GM10847 (cell line): ENCODE data around the gene TACR3.

ENCODE experiments used
- POLR2A ChIP-seq: IDR thresholded peaks from 2 replicates; pipeline ENCODE4 v1.6.1; 2011; ENCODE audit not compliant: insufficient read length; ENCODE audit errors: extremely low read depth

TACR3 gene

DNA sequence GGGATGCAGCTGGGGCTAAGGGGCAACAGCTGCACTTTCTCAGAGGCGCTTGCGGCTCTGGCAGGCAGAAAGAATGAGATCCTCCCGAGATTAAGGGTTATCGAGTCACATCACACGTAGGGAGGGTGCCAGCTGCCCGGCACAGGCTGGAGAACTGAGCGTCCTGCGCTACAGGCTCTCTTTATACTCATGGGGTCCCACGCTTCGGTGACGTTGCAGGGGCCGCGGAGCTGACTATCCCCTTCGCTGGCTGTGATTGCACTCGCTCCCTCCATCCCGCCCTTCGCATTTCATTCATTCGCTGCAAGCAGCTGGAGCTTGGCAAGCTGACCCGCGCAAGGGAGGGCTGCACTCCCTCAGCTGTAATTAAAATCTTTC, at the start of gene TACR3:
Gene TACR3 (minus strand): TSS at position 156 of the 378 bp plus-strand sequence. CDS start 310 bp downstream, outside the sequence.
- no peak for TF ChIP-seq POLR2A

GRCh38 chr4:103757631-103758030, 37.8 kb upstream of the TACR3 start:
- TF ChIP-seq POLR2A = no peak

- no peak for TF ChIP-seq POLR2A
Measured at GRCh38 chr4:103756741-103757140, 37.0 kb upstream of the TACR3 start.

DNA sequence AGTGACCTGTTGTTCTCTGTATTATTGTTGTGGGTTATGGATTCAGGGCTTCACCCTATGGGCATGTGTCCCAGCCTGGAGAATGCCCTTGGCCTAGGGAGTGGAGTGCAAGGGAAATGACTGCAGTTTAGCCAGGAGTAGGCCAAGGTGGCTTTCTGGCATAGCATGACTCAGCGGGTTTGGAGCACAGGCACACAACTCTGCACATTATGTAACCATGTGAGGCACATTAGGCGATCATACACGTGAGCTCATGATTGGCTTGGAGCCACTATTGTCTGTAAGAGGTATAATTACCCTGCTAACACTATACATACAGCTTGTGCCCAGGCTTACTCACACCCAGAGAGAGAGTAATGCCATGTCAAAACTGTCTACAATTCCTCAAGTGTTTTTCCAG, 35.1 kb upstream of the TACR3 start:
- TF ChIP-seq POLR2A = no peak

DNA sequence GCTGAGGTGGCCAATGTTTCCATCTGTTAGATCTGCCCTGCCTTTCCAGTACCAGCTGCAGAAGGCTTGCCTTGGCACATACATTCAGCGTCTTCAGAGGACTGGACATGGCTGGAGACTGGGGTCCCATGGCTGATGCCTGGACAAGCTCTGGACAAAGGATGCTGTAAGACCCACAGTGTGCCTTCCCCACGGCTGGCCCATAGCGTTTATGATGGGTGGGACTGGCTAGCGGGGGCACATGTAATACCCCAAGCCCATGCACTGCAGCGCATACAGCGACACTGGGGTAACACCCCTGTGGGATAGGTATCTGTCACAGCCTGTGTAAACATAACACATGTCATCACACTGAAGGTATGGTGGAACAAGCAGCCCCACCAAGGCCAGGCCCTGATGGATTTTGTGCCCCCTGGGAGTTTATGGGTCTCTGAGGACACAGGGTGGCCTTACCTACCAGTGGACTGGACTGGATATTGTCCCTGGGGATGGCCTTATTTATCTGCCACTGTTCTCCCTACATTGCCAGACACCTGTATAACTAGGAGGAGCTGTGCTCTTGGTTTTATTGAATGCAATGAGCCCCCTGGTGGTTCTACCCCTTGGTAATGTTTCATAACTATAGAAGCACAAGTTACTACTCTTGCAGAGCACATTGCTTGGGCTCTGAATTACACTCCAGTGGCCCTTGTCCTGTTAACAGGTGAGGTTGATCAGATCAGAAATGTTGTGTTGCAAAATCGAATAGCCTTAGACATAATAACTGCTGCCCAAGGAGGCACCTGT, 34.3 kb upstream of the TACR3 start:
- TF ChIP-seq POLR2A = no peak

- no peak for TF ChIP-seq POLR2A
Measured at GRCh38 chr4:103721251-103721650, 1.5 kb upstream of the TACR3 start.

DNA sequence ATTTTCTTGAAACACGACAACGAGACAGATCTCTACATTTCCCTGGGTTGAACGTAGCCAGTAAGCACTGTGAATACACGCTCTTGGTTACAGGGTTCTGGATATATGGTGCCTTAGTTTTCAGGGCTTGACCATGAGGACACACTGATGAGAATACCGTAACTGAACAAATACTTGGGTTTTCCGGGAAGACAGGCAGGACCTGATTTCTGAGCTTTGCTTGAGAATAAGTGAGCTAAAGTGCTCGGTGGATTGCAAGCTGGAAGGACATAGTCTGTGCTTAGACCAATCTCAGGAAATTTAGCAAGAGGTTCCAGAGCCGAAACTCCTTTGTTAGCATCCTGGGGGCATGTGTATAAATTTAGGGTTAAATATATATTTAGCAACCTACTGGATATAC, 876 bp upstream of the TACR3 start:
- TF ChIP-seq POLR2A = no peak

GRCh38 chr4:103719105-103719829, 518 bp downstream of the TACR3 start:
- no peak for TF ChIP-seq POLR2A

GRCh38 chr4:103692615-103693014, 27.2 kb downstream of the TACR3 start:
- TF ChIP-seq POLR2A = no peak

- TF ChIP-seq POLR2A = no peak
Measured at GRCh38 chr4:103673983-103674382, 45.8 kb downstream of the TACR3 start.

DNA sequence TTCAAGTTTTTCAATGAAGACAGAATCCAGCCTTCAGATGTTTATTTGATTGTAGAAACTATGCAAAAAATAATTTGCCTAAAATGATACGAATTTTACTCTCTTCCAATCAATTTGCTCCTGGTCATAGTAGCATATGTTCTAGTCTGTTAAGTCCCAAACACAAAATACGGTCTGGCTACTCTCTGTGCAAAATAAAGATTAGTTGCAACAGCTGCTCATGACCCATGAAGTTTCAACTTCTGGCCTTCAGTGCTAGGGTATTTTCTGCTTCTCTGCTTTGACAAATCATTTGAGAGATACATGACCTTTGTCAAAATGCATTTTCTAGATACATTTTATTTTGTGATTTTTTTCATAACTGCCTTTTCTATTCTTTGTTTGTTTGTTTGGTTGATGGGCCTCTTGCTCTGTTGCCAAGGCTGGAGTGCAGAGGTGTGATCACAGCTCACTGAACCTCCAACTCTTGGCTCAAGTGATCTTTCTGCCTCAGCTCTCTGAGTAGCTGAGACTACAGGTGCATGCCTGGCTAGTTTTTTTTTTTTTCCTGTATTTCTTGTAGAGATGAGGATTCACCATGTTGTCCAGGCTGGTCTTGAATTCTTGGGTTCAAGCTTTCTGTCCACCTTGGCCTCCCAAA, 55.2 kb downstream of the TACR3 start:
- TF ChIP-seq POLR2A = no peak

- TF ChIP-seq POLR2A = no peak
Measured at GRCh38 chr4:103648541-103648940, 71.2 kb downstream of the TACR3 start.

DNA sequence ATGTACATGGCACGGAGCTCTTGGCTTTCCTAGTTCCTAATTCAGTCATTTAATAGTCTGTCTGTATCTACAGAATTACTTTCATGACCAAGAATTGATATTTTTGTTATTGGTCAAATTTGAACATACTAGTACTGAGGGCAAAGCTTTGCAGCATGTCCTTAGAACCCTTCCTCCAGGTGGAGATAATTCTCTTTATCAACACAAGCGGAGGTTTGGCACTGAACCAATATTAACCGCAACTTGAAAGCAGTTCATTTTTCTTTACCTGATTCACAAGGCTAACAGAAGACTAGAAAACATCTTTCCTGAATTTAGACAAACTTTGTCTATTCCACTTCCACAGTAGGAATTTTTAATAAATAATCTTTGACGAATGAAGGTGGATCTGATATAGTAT, 73.8 kb downstream of the TACR3 start:
- no peak for TF ChIP-seq POLR2A

GRCh38 chr4:103634236-103634635, 85.5 kb downstream of the TACR3 start:
- TF ChIP-seq POLR2A = no peak

DNA sequence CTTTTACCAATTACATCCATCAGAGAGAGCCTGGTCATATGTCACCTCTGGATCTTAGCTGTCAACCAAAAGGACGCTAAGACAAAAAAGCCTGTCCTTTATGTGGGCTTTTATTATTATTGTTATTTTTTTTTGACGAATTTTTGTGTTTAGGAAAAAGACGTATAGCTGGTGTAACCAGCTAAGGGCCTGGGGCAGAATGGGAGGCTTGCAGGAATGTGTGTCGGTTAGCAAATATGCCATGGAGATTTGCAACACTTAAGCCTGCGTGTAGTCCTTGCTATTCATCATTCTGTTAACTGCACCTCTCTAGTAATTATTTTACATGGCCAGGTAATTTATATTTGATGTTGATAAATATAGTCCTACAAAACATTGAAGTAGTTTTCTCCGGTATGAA, 93.5 kb downstream of the TACR3 start:
- TF ChIP-seq POLR2A = no peak

DNA sequence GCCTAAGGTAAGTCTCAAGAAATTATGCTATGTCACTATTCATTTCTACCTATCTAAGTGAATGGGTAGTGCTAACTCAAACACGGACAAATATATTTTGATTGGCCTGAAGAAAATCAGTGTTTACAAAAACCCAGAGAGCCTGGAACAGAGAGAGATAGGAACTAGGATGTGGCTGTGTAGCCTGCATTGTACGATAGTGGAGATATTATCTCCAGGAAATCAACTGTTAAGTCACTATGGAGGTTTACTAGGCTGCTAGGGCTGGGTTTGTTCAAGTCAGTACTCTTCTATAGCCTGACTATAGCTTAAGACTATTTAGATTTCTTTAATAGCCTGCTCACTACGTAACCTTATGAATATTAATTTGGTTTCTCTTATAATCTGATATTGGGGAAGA, 127.9 kb downstream of the TACR3 start:
- TF ChIP-seq POLR2A = no peak

DNA sequence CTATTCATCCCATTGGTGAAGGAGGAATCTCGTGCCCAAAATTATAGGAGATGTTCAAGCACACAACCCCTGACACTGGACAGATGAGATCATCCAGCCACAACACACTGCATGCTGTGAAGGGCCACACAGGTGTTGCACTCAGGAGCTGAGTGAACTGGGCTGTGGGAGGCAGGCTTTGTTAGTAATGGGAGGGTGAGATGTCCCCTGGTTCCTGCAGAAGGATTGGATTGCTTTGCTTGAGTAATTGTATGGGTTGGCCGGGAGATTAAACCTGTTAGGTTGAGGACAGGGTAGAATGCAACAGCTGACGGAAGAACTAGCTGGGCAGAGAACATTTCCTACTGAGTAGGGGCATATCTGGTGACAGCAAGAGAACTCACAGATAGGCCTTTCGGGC, 152.2 kb downstream of the TACR3 start:
- no peak for TF ChIP-seq POLR2A
